ENCODE data around the gene ENOX1.
"Not testable (repeated sequence)": the region's sequence is repeated elsewhere in the genome, so short reads cannot be mapped to it uniquely, and the experiment has no call there.

ENOX1 gene

GRCh38 chr13:43185226-43185625 lies 601.5 kb downstream of the ENOX1 start:
- no peak overlapping the region for H3K4me3 ChIP-seq (ENCODE audit: low read depth, low read length)
- in situ Hi-C loops (cut with HindIII; ENCODE audit: low sequenced_read_pairs): no loop called here
- no peak for TF ChIP-seq CTCF (IDR thresholded peaks at IDR 0.05; ENCODE audit: low read depth, low read length)
- no peak for DNase-seq (ENCODE audit: low read depth, low spot score)

- TF ChIP-seq CTCF (IDR thresholded peaks at IDR 0.05; ENCODE audit: low read depth, low read length): no peak
- in situ Hi-C loops (cut with HindIII; ENCODE audit: low sequenced_read_pairs): no loop called here
- no peak overlapping the region for H3K4me3 ChIP-seq (ENCODE audit: low read depth, low read length)
- no peak for DNase-seq (ENCODE audit: low read depth, low spot score)
Measured at GRCh38 chr13:43180837-43181236, 605.9 kb downstream of the ENOX1 start.

GRCh38 chr13:43180036-43180660 lies 606.6 kb downstream of the ENOX1 start:
- no peak for TF ChIP-seq CTCF (IDR thresholded peaks at IDR 0.05; ENCODE audit: low read depth, low read length)
- H3K4me3 ChIP-seq (ENCODE audit: low read depth, low read length): no peak overlapping the region
- no peak for DNase-seq (ENCODE audit: low read depth, low spot score)
- in situ Hi-C loops (cut with HindIII; ENCODE audit: low sequenced_read_pairs): no loop called here

- DNase-seq (ENCODE audit: low read depth, low spot score): no peak
- in situ Hi-C loops (cut with HindIII; ENCODE audit: low sequenced_read_pairs): no loop called here
- no peak for TF ChIP-seq CTCF (IDR thresholded peaks at IDR 0.05; ENCODE audit: low read depth, low read length)
- H3K4me3 ChIP-seq (ENCODE audit: low read depth, low read length): no peak overlapping the region
Measured at GRCh38 chr13:43171489-43171888, 615.3 kb downstream of the ENOX1 start.

- in situ Hi-C loops (cut with HindIII; ENCODE audit: low sequenced_read_pairs): no loop called here
- no peak for TF ChIP-seq CTCF (IDR thresholded peaks at IDR 0.05; ENCODE audit: low read depth, low read length)
- no peak overlapping the region for H3K4me3 ChIP-seq (ENCODE audit: low read depth, low read length)
- no peak for DNase-seq (ENCODE audit: low read depth, low spot score)
Measured at GRCh38 chr13:43170506-43170905, 616.3 kb downstream of the ENOX1 start.

- in situ Hi-C loops (cut with HindIII; ENCODE audit: low sequenced_read_pairs); DNase-seq (ENCODE audit: low read depth, low spot score); H3K4me3 ChIP-seq (ENCODE audit: low read depth, low read length): not testable (repeated sequence)
Measured at GRCh38 chr13:43168434-43168833, 618.3 kb downstream of the ENOX1 start.

- no peak overlapping the region for H3K4me3 ChIP-seq (ENCODE audit: low read depth, low read length)
- in situ Hi-C loops (cut with HindIII; ENCODE audit: low sequenced_read_pairs): no loop called here
- DNase-seq (ENCODE audit: low read depth, low spot score): no peak
- no peak for TF ChIP-seq CTCF (IDR thresholded peaks at IDR 0.05; ENCODE audit: low read depth, low read length)
Measured at GRCh38 chr13:43167731-43168130, 619.0 kb downstream of the ENOX1 start.
